Measurements from ENCODE around the gene SETD4. TPM values are rescaled to one million over a fixed set of nuclear protein-coding genes. Genes with fewer than 3 reads are reported as not detected.

The SETD4 gene
- total and polyA plus RNA-seq, 11 donors: 4.5 to 12.7 (median 10.4) TPM

GRCh38 chr21:36073181-36073580, 12.9 kb upstream of the SETD4 start:
- Histone ChIP-seq H3K27ac (no peak overlapping the region), H3K27me3 (peaks cover 0 to 3% (median 0%) of the 10 kb centered on the region in 9 donors), H3K4me1 (peaks cover 0 to 52% (median 12%) of the 10 kb centered on the region in 12 donors), H3K9me3 (peaks cover 0 to 13% (median 0%) of the 10 kb centered on the region in 12 donors), H3K36me3 (peaks cover 0 to 30% (median 12%) of the 10 kb centered on the region in 9 donors), H3K4me3 (no peak overlapping the region)
- 22 to 39% (median 35%) methylated on average over 3 of the region's 3 CpGs for WGBS, 4 donors
- TF ChIP-seq POLR2A (IDR thresholded peaks at IDR 0.05): no peak
- TF ChIP-seq, protein P1, sequence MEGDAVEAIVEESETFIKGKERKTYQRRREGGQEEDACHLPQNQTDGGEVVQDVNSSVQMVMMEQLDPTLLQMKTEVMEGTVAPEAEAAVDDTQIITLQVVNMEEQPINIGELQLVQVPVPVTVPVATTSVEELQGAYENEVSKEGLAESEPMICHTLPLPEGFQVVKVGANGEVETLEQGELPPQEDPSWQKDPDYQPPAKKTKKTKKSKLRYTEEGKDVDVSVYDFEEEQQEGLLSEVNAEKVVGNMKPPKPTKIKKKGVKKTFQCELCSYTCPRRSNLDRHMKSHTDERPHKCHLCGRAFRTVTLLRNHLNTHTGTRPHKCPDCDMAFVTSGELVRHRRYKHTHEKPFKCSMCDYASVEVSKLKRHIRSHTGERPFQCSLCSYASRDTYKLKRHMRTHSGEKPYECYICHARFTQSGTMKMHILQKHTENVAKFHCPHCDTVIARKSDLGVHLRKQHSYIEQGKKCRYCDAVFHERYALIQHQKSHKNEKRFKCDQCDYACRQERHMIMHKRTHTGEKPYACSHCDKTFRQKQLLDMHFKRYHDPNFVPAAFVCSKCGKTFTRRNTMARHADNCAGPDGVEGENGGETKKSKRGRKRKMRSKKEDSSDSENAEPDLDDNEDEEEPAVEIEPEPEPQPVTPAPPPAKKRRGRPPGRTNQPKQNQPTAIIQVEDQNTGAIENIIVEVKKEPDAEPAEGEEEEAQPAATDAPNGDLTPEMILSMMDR (IDR thresholded peaks at IDR 0.05): no peak
- intact Hi-C loops (cut with DNase I): loop anchor here in 2 of 10 donors (5.0 kb wide), 1 partner anchor 39 kb away; no protein-coding TSS in a partner anchor
- ATAC-seq (no peak), DNase-seq (no peak)

DNA sequence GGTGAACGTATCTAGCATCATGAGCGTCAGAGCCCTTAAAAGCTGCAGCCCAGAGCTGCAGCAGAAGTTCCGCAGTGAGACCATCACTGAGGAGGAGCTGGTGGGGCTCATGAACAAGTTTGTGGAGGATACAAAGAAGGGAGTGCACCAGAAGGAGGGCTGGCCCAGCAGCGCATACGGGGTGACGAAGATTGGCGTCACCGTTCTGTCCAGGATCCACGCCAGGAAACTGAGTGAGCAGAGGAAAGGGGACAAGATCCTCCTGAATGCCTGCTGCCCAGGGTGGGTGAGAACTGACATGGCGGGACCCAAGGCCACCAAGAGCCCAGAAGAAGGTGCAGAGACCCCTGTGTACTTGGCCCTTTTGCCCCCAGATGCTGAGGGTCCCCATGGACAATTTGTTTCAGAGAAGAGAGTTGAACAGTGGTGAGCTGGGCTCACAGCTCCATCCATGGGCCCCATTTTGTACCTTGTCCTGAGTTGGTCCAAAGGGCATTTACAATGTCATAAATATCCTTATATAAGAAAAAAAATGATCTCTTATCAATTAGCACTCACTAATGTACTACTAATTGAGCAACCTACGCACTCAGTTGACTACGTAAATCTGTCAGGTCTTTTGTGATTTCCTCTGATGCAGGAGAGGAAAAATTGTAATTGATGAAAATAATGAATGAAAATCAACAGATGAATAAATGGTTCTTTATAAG, 12.3 kb upstream of the SETD4 start:
- WGBS, 4 donors: 95 to 97% (median 96%) methylated on average over 12 of the region's 12 CpGs
- ATAC-seq (no peak), DNase-seq (no peak)
- H3K4me1 ChIP-seq: peaks cover 0 to 46% (median 12%) of the 10 kb centered on the region in 12 donors
- no peak overlapping the region for H3K4me3 ChIP-seq
- peaks cover 0 to 13% (median 0%) of the 10 kb centered on the region in 12 donors for H3K9me3 ChIP-seq
- no peak overlapping the region for H3K27ac ChIP-seq
- intact Hi-C loops (cut with DNase I): loop anchor here in 2 of 10 donors (5.0 kb wide), 1 partner anchor 40 kb away; no protein-coding TSS in a partner anchor
- H3K27me3 ChIP-seq: peaks cover 0 to 3% (median 0%) of the 10 kb centered on the region in 9 donors
- peaks cover 0 to 30% (median 12%) of the 10 kb centered on the region in 9 donors for H3K36me3 ChIP-seq
- TF ChIP-seq POLR2A (IDR thresholded peaks at IDR 0.05): no peak
- TF ChIP-seq, protein P1 (IDR thresholded peaks at IDR 0.05): no peak

GRCh38 chr21:36070999-36071398, 10.7 kb upstream of the SETD4 start:
- DNase-seq (no peak), ATAC-seq (no peak)
- H3K27ac ChIP-seq: no peak overlapping the region
- intact Hi-C loops (cut with DNase I): loop anchor here in 2 of 10 donors (5.0 kb wide), 1 partner anchor 41 kb away; no protein-coding TSS in a partner anchor
- peaks cover 0 to 3% (median 0%) of the 10 kb centered on the region in 9 donors for H3K27me3 ChIP-seq
- TF ChIP-seq POLR2A (IDR thresholded peaks at IDR 0.05): no peak
- TF ChIP-seq, protein P1 (IDR thresholded peaks at IDR 0.05): no peak
- H3K9me3 ChIP-seq: peaks cover 0 to 13% (median 0%) of the 10 kb centered on the region in 12 donors
- 82 to 86% (median 83%) methylated on average over 7 of the region's 7 CpGs for WGBS, 4 donors
- H3K36me3 ChIP-seq: peaks cover 0 to 30% (median 12%) of the 10 kb centered on the region in 9 donors
- H3K4me3 ChIP-seq: peak overlapping the region in 7 of 12 donors; percentile 57 to 91 (median 72)
- peaks cover 0 to 33% (median 12%) of the 10 kb centered on the region in 12 donors for H3K4me1 ChIP-seq
